Activated naive CD8-positive, alpha-beta T cell treated with anti-CD3 and anti-CD28 coated beads, Interleukin-2, amount 50 U/mL, for 24 hours (primary cell): ENCODE data around the gene HENMT1.
"Not testable (repeated sequence)": the region's sequence is repeated elsewhere in the genome, so short reads cannot be mapped to it uniquely, and the experiment has no call there.

Experiments used
- ATAC-seq: fragments of 150-1000 bp; cut with Tn5 transposase; one replicate; pipeline ENCODE4 v1.10.0; 2021
- DNase-seq: peaks from one replicate; pipeline ENCODE4 v3.0.0; 2021
- H3K27ac Mint-ChIP-seq: one replicate; pipeline ENCODE4 v1.8.0; 2021; ENCODE audit warnings: mild to moderate bottlenecking, mixed read lengths
- H3K27me3 Mint-ChIP-seq: one replicate; pipeline ENCODE4 v1.8.0; 2021; ENCODE audit warnings: mixed read lengths
- H3K36me3 Mint-ChIP-seq: one replicate; pipeline ENCODE4 v1.8.0; 2021; ENCODE audit warnings: low read depth, mixed read lengths
- H3K4me1 Mint-ChIP-seq: one replicate; pipeline ENCODE4 v1.8.0; 2021; ENCODE audit warnings: mixed read lengths
- H3K4me3 Mint-ChIP-seq: one replicate; pipeline ENCODE4 v1.8.0; 2021; ENCODE audit warnings: mild to moderate bottlenecking, moderate library complexity, mixed read lengths
- H3K9me3 Mint-ChIP-seq: one replicate; pipeline ENCODE4 v1.8.0; 2021; ENCODE audit warnings: mixed read lengths

The HENMT1 gene

GRCh38 chr1:108663074-108663473 is 2.2 kb upstream of the HENMT1 start:
- Mint-ChIP-seq H3K4me3 (peak overlapping the region; percentile 82), H3K27ac (peak overlapping the region; percentile 95), H3K4me1 (peaks cover 40% of the 10 kb centered on the region), H3K9me3 (no peaks in the 10 kb centered on the region), H3K27me3 (no peaks in the 10 kb centered on the region), H3K36me3 (no peaks in the 10 kb centered on the region)
- ATAC-seq, result no peak
- DNase-seq, result no peak

- Mint-ChIP-seq H3K4me3 (no peak overlapping the region), H3K27me3 (no peaks in the 10 kb centered on the region), H3K9me3 (peaks cover 3% of the 10 kb centered on the region), H3K4me1 (peaks cover 48% of the 10 kb centered on the region), H3K27ac (peak overlapping the region; percentile 44), H3K36me3 (peaks cover 18% of the 10 kb centered on the region)
- ATAC-seq (peak; percentile 77), DNase-seq (no peak)
Observed at GRCh38 chr1:108657356-108658080, 3.4 kb downstream of the HENMT1 start.

- peaks cover 3% of the 10 kb centered on the region for H3K9me3 Mint-ChIP-seq
- peaks cover 45% of the 10 kb centered on the region for H3K36me3 Mint-ChIP-seq
- no peaks in the 10 kb centered on the region for H3K27me3 Mint-ChIP-seq
- H3K4me3 Mint-ChIP-seq, result no peak overlapping the region
- no peak for DNase-seq
- H3K27ac Mint-ChIP-seq, result peak overlapping the region; percentile 17
- no peak for ATAC-seq
- peaks cover 22% of the 10 kb centered on the region for H3K4me1 Mint-ChIP-seq
Observed at GRCh38 chr1:108653431-108654105, 7.3 kb downstream of the HENMT1 start.

- Mint-ChIP-seq H3K27me3 (no peaks in the 10 kb centered on the region), H3K9me3 (no peaks in the 10 kb centered on the region), H3K27ac (peak overlapping the region; percentile 83), H3K4me1 (peaks cover 62% of the 10 kb centered on the region), H3K36me3 (peaks cover 42% of the 10 kb centered on the region), H3K4me3 (peak overlapping the region; percentile 18)
- DNase-seq (peak; percentile 61), ATAC-seq (peak; percentile 60)
Observed at GRCh38 chr1:108646648-108647269, 14.1 kb downstream of the HENMT1 start.

- Mint-ChIP-seq H3K27me3 (no peaks in the 10 kb centered on the region), H3K36me3 (peaks cover 41% of the 10 kb centered on the region), H3K9me3 (no peaks in the 10 kb centered on the region), H3K27ac (peak overlapping the region; percentile 83), H3K4me1 (peaks cover 65% of the 10 kb centered on the region), H3K4me3 (peak overlapping the region; percentile 18)
- no peak for ATAC-seq
- no peak for DNase-seq
Observed at GRCh38 chr1:108646265-108646647, 14.6 kb downstream of the HENMT1 start.

- H3K4me3 Mint-ChIP-seq, result peak overlapping the region; percentile 59
- no peaks in the 10 kb centered on the region for H3K27me3 Mint-ChIP-seq
- DNase-seq (no peak), ATAC-seq (no peak)
- peaks cover 40% of the 10 kb centered on the region for H3K36me3 Mint-ChIP-seq
- no peaks in the 10 kb centered on the region for H3K9me3 Mint-ChIP-seq
- H3K27ac Mint-ChIP-seq, result peak overlapping the region; percentile 83
- H3K4me1 Mint-ChIP-seq, result peaks cover 66% of the 10 kb centered on the region
Observed at GRCh38 chr1:108645564-108646184, 15.2 kb downstream of the HENMT1 start.

GRCh38 chr1:108644984-108645383 is 15.9 kb downstream of the HENMT1 start:
- Mint-ChIP-seq H3K4me1 (peaks cover 73% of the 10 kb centered on the region), H3K4me3 (peak overlapping the region; percentile 59), H3K27ac (peak overlapping the region; percentile 83), H3K36me3 (peaks cover 40% of the 10 kb centered on the region), H3K9me3 (peaks cover 3% of the 10 kb centered on the region), H3K27me3 (peaks cover under 1% of the 10 kb centered on the region)
- DNase-seq, result no peak
- peak; percentile 40 for ATAC-seq

- Mint-ChIP-seq H3K27me3 (peaks cover 3% of the 10 kb centered on the region), H3K4me1 (peaks cover 79% of the 10 kb centered on the region), H3K9me3 (peaks cover 3% of the 10 kb centered on the region), H3K27ac (peak overlapping the region; percentile 1), H3K4me3 (no peak overlapping the region), H3K36me3 (peaks cover 32% of the 10 kb centered on the region)
- DNase-seq (no peak), ATAC-seq (peak; percentile 37)
Observed at GRCh38 chr1:108643492-108644335, 17.2 kb downstream of the HENMT1 start.

- not testable (repeated sequence) for H3K27ac Mint-ChIP-seq, H3K27me3 Mint-ChIP-seq, ATAC-seq, DNase-seq, H3K4me3 Mint-ChIP-seq, H3K9me3 Mint-ChIP-seq
- Mint-ChIP-seq H3K4me1 (peaks cover 53% of the 10 kb centered on the region), H3K36me3 (peaks cover 12% of the 10 kb centered on the region)
Observed at GRCh38 chr1:108640863-108641262, 20.0 kb downstream of the HENMT1 start.

GRCh38 chr1:108639899-108640560 is 20.9 kb downstream of the HENMT1 start:
- peak; percentile 48 for ATAC-seq
- Mint-ChIP-seq H3K9me3 (peaks cover 3% of the 10 kb centered on the region), H3K4me3 (peak overlapping the region; percentile 56), H3K27ac (peak overlapping the region; percentile 90), H3K27me3 (peaks cover 3% of the 10 kb centered on the region), H3K4me1 (peaks cover 44% of the 10 kb centered on the region), H3K36me3 (peaks cover 12% of the 10 kb centered on the region)
- peak; percentile 46 for DNase-seq

- H3K27ac Mint-ChIP-seq, result no peak overlapping the region
- peaks cover 14% of the 10 kb centered on the region for H3K36me3 Mint-ChIP-seq
- DNase-seq, result no peak
- no peak overlapping the region for H3K4me3 Mint-ChIP-seq
- H3K27me3 Mint-ChIP-seq, result peaks cover 3% of the 10 kb centered on the region
- ATAC-seq, result no peak
- H3K4me1 Mint-ChIP-seq, result peaks cover 17% of the 10 kb centered on the region
- peaks cover 3% of the 10 kb centered on the region for H3K9me3 Mint-ChIP-seq
Observed at GRCh38 chr1:108636876-108637275, 24.0 kb downstream of the HENMT1 start.

GRCh38 chr1:108634521-108634920 is 26.4 kb downstream of the HENMT1 start:
- Mint-ChIP-seq H3K36me3 (peaks cover 9% of the 10 kb centered on the region), H3K4me3 (no peak overlapping the region), H3K9me3 (no peaks in the 10 kb centered on the region), H3K27me3 (no peaks in the 10 kb centered on the region), H3K27ac (no peak overlapping the region), H3K4me1 (peaks cover 2% of the 10 kb centered on the region)
- DNase-seq (no peak), ATAC-seq (no peak)

GRCh38 chr1:108628665-108629064 is 32.2 kb downstream of the HENMT1 start:
- Mint-ChIP-seq H3K27ac (no peak overlapping the region), H3K4me3 (no peak overlapping the region), H3K4me1 (no peaks in the 10 kb centered on the region), H3K36me3 (peaks cover 7% of the 10 kb centered on the region), H3K9me3 (no peaks in the 10 kb centered on the region), H3K27me3 (no peaks in the 10 kb centered on the region)
- no peak for DNase-seq
- ATAC-seq, result no peak
